ENCODE data around the gene CYP4F2. TPM values are rescaled to one million over a fixed set of nuclear protein-coding genes. Genes with fewer than 3 reads are reported as not detected.
A peak's percentile ranks its signal among the peaks of the same experiment; 100 is the strongest.
"Not testable (repeated sequence)": the region's sequence is repeated elsewhere in the genome, so short reads cannot be mapped to it uniquely, and the experiment has no call there.

The CYP4F2 gene
- total and polyA plus RNA-seq, 9 of the 15 experiments (the other 6 are each of a cell fraction or from before 2014, with no cell fraction given), result 0.10 to 0.56 (median 0.32) TPM; not detected in 2

DNA sequence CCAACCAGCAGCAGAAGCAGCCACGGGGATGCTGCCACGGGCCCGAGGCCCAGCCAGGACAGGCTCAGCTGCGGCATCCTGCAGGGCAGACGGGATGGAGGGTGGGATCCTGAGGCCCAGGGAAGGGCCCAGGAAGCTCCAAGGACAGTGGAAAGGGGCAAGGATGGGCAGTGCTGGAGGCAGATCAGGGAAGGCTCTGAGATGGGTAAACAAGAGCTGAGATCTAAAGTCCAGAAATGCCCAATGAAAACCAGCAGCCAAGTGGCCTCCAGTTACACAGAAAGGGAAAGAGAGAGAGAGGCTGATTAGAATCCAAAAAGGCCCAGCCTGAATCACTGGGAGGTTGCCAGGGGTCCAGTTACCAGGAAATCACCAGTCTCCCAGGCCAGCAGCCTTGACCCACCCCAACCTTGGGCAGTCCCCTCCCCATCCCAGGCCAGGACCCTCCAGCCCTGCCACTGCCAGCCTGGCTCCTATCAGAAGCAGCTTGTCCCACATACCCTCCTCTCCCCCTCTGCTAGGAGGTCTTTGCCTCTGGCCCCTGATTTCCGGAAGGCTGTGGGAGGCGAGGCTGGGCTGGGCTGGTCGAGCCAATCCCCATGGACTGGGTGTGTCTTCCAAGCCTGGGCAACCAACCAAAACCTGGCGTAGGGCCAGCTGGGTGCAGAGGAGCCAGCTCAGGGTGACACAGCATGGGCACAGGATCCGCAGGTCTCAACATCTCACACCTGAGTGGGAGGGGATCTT lies 36.6 kb upstream of the CYP4F2 start, which contains the start of gene CYP4F11:
Gene CYP4F11, minus strand, starts transcription at position 198 of the 747 bp plus-strand sequence. Its CDS starts 121 bp downstream, at position 77.
- Histone ChIP-seq H4K20me1 (replicated peaks; ENCODE audit: control insufficient read depth, insufficient read depth, low read length) (no peaks in the 10 kb centered on the region), H3K36me3 (ENCODE audit: control insufficient read depth, insufficient read depth, low read length) (no peaks in the 10 kb centered on the region), H3K27me3 (ENCODE audit: control insufficient read depth in 2 of 2, insufficient read depth in 2 of 2, low read length in 2 of 2) (peaks cover 0 to 24% of the 10 kb centered on the region in 2 experiments; a peak in 2 of 5 replicates), H3K4me2 (ENCODE audit: insufficient read depth, low read length) (no peak within 1 kb of the TSS), H3K9ac (ENCODE audit: insufficient read depth in 1 of 2, low read depth in 2 of 2, low read length in 2 of 2) (no peak within 1 kb of the TSS), H3K4me1 (replicated peaks in 1 of 2; ENCODE audit: control insufficient read depth in 2 of 2, insufficient read depth in 2 of 2, low read length in 2 of 2) (peaks cover 0 to 3% of the 10 kb centered on the region in 2 experiments; a peak in 1 of 5 replicates), H3K4me3 (no peak within 1 kb of the TSS), H3K27ac (ENCODE audit: extremely low read depth, low read depth, low read length) (no peak within 1 kb of the TSS), H3K79me2 (ENCODE audit: control insufficient read depth, insufficient read depth, low read length) (no peaks in the 10 kb centered on the region), H3K9me3 (replicated peaks; ENCODE audit: control insufficient read depth, insufficient read depth, low read depth, low read length) (no peaks in the 10 kb centered on the region), H2AFZ (ENCODE audit: low read depth, low read length) (no peak within 1 kb of the TSS), H3K9me1 (ENCODE audit: control insufficient read depth, insufficient read depth, low read length) (no peaks in the 10 kb centered on the region)
- CTCF ChIA-PET (ENCODE audit: low intra/inter-chr PET ratio), result no interaction called here
- DNase-seq (ENCODE audit: extremely low read depth in 1 of 4, low spot score in 3 of 4), result no peak
- intact Hi-C loops (cut with micrococcal nuclease) (no loop called here), in situ Hi-C loops (cut with MboI) (no loop called here)
- TF ChIP-seq KLF16 (IDR thresholded peaks at IDR 0.05) (no peak), NFIC (IDR thresholded peaks at IDR 0.05) (peak; percentile 77)
- no peak for FAIRE-seq
- ATAC-seq, result no peak
- no TSS peak for BruUV-seq (replicated peaks)
- POLR2A ChIA-PET, result interaction anchor here (0.6 kb wide), 1 partner anchor 11 kb away, joined by 3 read pairs; no protein-coding TSS in a partner anchor
- 0% methylated on average over 8 of the region's 10 CpGs for WGBS (ENCODE audit: insufficient coverage, low coverage, missing lambda C conversion rate)

DNA sequence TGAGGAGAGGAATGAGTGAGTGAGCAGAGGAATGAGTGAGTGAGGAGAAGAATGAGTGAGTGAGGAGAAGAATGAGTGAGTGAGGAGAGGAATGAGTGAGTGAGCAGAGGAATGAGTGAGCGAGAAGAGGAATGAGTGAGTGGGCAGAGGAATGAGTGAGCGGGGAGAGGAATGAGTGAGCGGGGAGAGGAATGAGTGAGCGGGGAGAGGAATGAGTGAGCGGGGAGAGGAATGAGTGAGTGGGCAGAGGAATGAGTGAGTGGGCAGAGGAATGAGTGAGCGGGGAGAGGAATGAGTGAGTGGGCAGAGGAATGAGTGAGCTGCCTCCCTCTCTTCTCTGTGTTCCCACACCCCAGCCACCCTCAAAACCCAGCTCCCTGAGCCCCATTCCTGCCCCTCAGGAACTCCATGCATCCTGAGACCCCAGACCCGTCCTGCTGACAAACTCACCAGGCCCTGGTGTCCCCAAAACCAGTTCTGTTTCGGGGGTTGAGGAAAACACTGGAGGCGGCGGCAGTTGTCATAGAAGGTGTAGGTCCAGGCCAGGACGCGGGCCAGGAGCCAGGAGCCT lies 36.0 kb upstream of the CYP4F2 start:
- H3K4me3 ChIP-seq; H3K9me3 ChIP-seq (replicated peaks; ENCODE audit: control insufficient read depth, insufficient read depth, low read depth, low read length); in situ Hi-C loops (cut with MboI); H3K4me2 ChIP-seq (ENCODE audit: insufficient read depth, low read length); BruUV-seq (replicated peaks); H3K9me1 ChIP-seq (ENCODE audit: control insufficient read depth, insufficient read depth, low read length); intact Hi-C loops (cut with micrococcal nuclease); POLR2A ChIA-PET; H3K79me2 ChIP-seq (ENCODE audit: control insufficient read depth, insufficient read depth, low read length); FAIRE-seq; H3K9ac ChIP-seq (ENCODE audit: insufficient read depth in 1 of 2, low read depth in 2 of 2, low read length in 2 of 2); ATAC-seq; H2AFZ ChIP-seq (ENCODE audit: low read depth, low read length); H3K4me1 ChIP-seq (replicated peaks in 1 of 2; ENCODE audit: control insufficient read depth in 2 of 2, insufficient read depth in 2 of 2, low read length in 2 of 2); H3K27ac ChIP-seq (ENCODE audit: extremely low read depth, low read depth, low read length); DNase-seq (ENCODE audit: extremely low read depth in 1 of 4, low spot score in 3 of 4); H4K20me1 ChIP-seq (replicated peaks; ENCODE audit: control insufficient read depth, insufficient read depth, low read length); H3K36me3 ChIP-seq (ENCODE audit: control insufficient read depth, insufficient read depth, low read length): not testable (repeated sequence)
- CTCF ChIA-PET (ENCODE audit: low intra/inter-chr PET ratio), result interaction anchor here (0.6 kb wide), 1 partner anchor 748 kb away, joined by 3 read pairs; no protein-coding TSS in a partner anchor
- peaks cover 0 to 24% of the 10 kb centered on the region in 2 experiments; a peak in 2 of 5 replicates for H3K27me3 ChIP-seq (ENCODE audit: control insufficient read depth in 2 of 2, insufficient read depth in 2 of 2, low read length in 2 of 2)
- WGBS (ENCODE audit: insufficient coverage, low coverage, missing lambda C conversion rate), result 6% methylated on average over 11 of the region's 12 CpGs

Measured in K562 (cell line).